ENCODE data around the gene APP.

GRCh38 chr21:25953196-25953595 lies 217.4 kb downstream of the APP start:
- TF ChIP-seq PREB (CRISPR knock-in tag; IDR thresholded peaks at IDR 0.05; ENCODE audit: borderline replicate concordance) (no peak), ATF1 (CRISPR knock-in tag; IDR thresholded peaks at IDR 0.05) (no peak), ZNF281 (CRISPR knock-in tag; IDR thresholded peaks at IDR 0.05) (no peak), STAT6 (CRISPR knock-in tag; conservative IDR thresholded peaks at IDR 0.05; ENCODE audit: low read depth) (no peak), CTCF (IDR thresholded peaks at IDR 0.05) (no peak), ATF3 (CRISPR knock-in tag; conservative IDR thresholded peaks at IDR 0.05) (no peak)
